ENCODE measurements around the gene PSAT1. TPM values are rescaled to one million over a fixed set of nuclear protein-coding genes. Genes with fewer than 3 reads are reported as not detected.
A peak's percentile ranks its signal among the peaks of the same experiment; 100 is the strongest.

Gene PSAT1
- 10 to 100 TPM in 1 of 4 donors, 1 to 10 TPM in 3; 4.5 to 11.6 (median 7.9) TPM for total RNA-seq

DNA sequence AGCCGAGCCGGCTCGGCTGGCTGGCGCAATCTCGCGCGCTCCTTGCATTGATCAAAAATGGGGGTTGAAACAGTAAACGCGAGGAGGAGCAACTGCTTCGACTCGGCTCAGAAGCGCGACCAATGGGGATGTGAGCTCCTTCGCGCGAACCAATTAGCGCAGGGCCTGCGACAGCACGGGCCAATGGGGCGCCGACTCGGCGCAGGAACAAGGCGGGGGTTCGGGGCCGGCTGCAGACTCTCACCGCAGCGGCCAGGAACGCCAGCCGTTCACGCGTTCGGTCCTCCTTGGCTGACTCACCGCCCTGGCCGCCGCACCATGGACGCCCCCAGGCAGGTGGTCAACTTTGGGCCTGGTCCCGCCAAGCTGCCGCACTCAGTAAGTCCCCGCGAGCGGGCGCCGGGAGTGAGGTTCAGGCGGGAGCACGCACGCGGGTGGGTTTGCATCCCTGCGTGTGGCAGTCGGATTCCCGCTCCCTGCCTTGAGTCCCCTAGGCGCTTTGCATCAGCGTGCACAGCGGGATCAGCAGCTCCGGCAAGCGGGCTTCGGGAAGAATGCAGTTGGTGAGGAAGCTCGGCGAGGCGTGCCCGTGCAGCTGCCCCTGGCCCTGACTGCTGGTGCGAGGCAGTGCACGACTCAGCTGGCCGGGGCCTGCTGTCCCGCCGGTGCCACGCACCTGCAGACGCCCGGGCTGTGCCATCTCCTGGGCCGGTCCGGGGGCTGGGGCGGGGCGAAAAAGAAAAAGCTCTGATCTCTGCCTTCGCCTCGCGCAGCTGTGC is at the start of gene PSAT1:
Gene PSAT1 (plus strand): TSS at position 233 of the 779 bp plus-strand sequence. CDS start 86 bp downstream, at position 319.
- Histone ChIP-seq H3K36me3 (no peaks in the 10 kb centered on the region), H3K27ac (peak within 1 kb of the TSS; percentile 16 to 74 (median 57)), H3K27me3 (peaks cover 0 to 6% of the 10 kb centered on the region in 2 donors), H3K9me3 (no peaks in the 10 kb centered on the region), H3K4me3 (peak within 1 kb of the TSS; percentile 40 to 68 (median 56)), H3K4me1 (peaks cover 0 to 34% (median 8%) of the 10 kb centered on the region in 4 donors)
- 0 to 1% methylated on average over 57 to 64 of the region's 76 CpGs for WGBS, 2 donors
- TF ChIP-seq EP300 (IDR thresholded peaks at IDR 0.05) = peak in 1 of 2 donors; percentile 44
- TF ChIP-seq, protein P1, sequence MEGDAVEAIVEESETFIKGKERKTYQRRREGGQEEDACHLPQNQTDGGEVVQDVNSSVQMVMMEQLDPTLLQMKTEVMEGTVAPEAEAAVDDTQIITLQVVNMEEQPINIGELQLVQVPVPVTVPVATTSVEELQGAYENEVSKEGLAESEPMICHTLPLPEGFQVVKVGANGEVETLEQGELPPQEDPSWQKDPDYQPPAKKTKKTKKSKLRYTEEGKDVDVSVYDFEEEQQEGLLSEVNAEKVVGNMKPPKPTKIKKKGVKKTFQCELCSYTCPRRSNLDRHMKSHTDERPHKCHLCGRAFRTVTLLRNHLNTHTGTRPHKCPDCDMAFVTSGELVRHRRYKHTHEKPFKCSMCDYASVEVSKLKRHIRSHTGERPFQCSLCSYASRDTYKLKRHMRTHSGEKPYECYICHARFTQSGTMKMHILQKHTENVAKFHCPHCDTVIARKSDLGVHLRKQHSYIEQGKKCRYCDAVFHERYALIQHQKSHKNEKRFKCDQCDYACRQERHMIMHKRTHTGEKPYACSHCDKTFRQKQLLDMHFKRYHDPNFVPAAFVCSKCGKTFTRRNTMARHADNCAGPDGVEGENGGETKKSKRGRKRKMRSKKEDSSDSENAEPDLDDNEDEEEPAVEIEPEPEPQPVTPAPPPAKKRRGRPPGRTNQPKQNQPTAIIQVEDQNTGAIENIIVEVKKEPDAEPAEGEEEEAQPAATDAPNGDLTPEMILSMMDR (IDR thresholded peaks at IDR 0.05) = peak in 3 of 5 experiments; percentile 6 to 46 (median 12)
- peak in 1 of 2 donors; percentile 49 for TF ChIP-seq POLR2A (IDR thresholded peaks at IDR 0.05)
- peak; percentile 62 to 66 for DNase-seq (ENCODE audit: low spot score in 2 of 2)

DNA sequence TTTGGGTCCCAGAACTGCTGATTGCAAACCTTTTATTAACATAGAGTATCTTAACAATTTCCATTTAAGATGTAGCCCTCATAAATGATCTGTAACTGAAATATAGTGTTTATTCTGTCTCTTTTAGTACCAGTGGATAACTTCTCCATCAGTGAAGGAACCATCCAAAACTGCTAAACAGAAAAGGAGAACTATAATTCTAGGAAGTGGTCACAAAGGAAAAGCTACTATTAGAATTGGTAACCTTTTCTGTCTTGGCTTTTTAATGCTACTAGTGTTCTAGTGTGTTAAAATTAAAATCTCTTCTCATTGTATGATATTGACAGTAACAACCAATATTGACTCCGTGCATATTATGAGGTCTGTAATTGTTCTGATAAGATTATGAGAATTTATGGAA is 48.3 kb upstream of the PSAT1 start:
- 72 to 82% methylated on average over 1 of the region's 1 CpG for WGBS, 2 donors
- Histone ChIP-seq H3K27me3 (no peaks in the 10 kb centered on the region), H3K36me3 (peaks cover 0 to 42% (median 0%) of the 10 kb centered on the region in 3 donors), H3K4me1 (no peaks in the 10 kb centered on the region), H3K27ac (no peak overlapping the region), H3K4me3 (no peak overlapping the region), H3K9me3 (no peaks in the 10 kb centered on the region)
- no peak for DNase-seq (ENCODE audit: low spot score in 2 of 2)
- TF ChIP-seq POLR2A (IDR thresholded peaks at IDR 0.05) (no peak), EP300 (IDR thresholded peaks at IDR 0.05) (no peak)
- TF ChIP-seq, protein P1 (IDR thresholded peaks at IDR 0.05) = no peak

DNA sequence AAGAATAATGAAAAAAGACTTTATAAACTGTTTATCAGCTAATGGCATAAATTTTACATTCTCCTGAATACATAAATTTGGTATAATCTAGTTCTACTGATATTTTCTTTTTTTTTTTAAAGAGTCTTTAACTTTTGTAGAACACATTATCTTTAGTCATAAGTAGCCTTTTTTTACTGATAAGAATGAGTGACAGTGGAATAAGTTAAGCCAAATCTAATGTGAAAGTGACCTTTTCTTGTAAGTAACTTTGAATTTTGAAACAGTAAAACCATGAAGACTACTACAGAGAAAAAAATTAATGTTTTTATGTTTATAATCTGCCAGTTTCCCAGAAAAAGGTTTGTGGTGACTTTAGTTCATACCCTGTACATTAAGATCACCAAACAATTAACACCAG is 47.4 kb upstream of the PSAT1 start:
- Histone ChIP-seq H3K4me1 (no peaks in the 10 kb centered on the region), H3K36me3 (peaks cover 0 to 36% (median 0%) of the 10 kb centered on the region in 3 donors), H3K4me3 (no peak overlapping the region), H3K9me3 (no peaks in the 10 kb centered on the region), H3K27ac (no peak overlapping the region), H3K27me3 (no peaks in the 10 kb centered on the region)
- no peak for DNase-seq (ENCODE audit: low spot score in 2 of 2)
- TF ChIP-seq, protein P1 (IDR thresholded peaks at IDR 0.05) = no peak
- no peak for TF ChIP-seq EP300 (IDR thresholded peaks at IDR 0.05)

DNA sequence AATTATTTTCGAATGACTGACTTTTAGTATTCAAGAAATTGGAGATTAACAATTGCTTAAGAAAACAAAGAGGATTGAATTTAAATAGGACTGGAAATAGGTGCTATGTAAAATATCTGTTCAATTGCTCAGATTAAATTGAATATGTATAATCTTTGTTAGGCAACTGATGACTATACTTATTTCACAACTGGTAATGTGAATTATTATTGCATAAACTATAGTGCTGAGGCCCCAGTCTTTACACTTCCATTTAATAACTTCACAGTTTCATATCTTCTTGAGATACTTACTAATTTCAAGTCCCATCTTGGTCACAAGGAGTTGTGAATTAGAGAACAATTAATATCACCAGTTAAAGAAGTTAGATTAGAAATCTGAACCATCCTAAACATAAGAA is 44.3 kb upstream of the PSAT1 start:
- Histone ChIP-seq H3K4me1 (no peaks in the 10 kb centered on the region), H3K9me3 (no peaks in the 10 kb centered on the region), H3K36me3 (peaks cover 0 to 38% (median 0%) of the 10 kb centered on the region in 3 donors), H3K27me3 (no peaks in the 10 kb centered on the region), H3K4me3 (no peak overlapping the region), H3K27ac (no peak overlapping the region)
- no peak for DNase-seq (ENCODE audit: low spot score in 2 of 2)
- WGBS, 2 donors = 100% methylated on average over 1 of the region's 1 CpG
- no peak for TF ChIP-seq POLR2A (IDR thresholded peaks at IDR 0.05)
- TF ChIP-seq, protein P1 (IDR thresholded peaks at IDR 0.05) = no peak
- no peak for TF ChIP-seq EP300 (IDR thresholded peaks at IDR 0.05)

DNA sequence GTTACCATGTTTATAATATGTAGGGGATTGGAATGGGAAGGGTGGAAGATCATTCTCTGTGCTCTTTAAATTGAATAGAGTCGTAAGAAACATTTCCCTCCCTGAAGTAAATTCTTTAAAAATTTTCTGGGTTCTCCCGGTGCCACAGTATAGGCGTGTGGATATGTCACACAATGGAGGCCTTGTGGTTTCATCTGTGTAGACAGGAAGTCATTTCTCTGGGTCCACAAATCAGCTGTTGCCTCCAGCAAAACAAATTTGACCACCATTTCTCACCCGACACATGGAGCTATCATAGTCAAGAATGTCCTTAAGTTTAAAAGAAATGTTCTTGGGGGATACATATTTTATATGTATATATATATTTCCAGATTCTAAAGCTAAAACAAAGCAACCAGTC is 43.6 kb upstream of the PSAT1 start:
- no peaks in the 10 kb centered on the region for H3K27me3 ChIP-seq
- no peak overlapping the region for H3K4me3 ChIP-seq
- no peak for DNase-seq (ENCODE audit: low spot score in 2 of 2)
- no peaks in the 10 kb centered on the region for H3K4me1 ChIP-seq
- WGBS, 2 donors = 49 to 56% methylated on average over 4 of the region's 4 CpGs
- no peaks in the 10 kb centered on the region for H3K9me3 ChIP-seq
- peaks cover 0 to 31% (median 0%) of the 10 kb centered on the region in 3 donors for H3K36me3 ChIP-seq
- TF ChIP-seq EP300 (IDR thresholded peaks at IDR 0.05) = no peak
- TF ChIP-seq POLR2A (IDR thresholded peaks at IDR 0.05) = no peak
- H3K27ac ChIP-seq = no peak overlapping the region

Data from tibial nerve (tissue), 4 donors.